H9 (cell line): ENCODE results near the gene ACOX3. TPM values are rescaled to one million over a fixed set of nuclear protein-coding genes. Genes with fewer than 3 reads are reported as not detected.

ENCODE experiments used
- DNase-seq: peaks from one replicate; pipeline ENCODE4 v3.0.0-alpha.2; 2017
- H2AFZ ChIP-seq: one replicate; pipeline ENCODE4 v1.6.1; 2013; ENCODE audit warnings: mild to moderate bottlenecking, low read length, control low read depth, moderate library complexity
- H2AK5ac ChIP-seq: 2 replicates; pipeline ENCODE4 v1.6.1; 2013; ENCODE audit warnings: low read length, control low read depth, mixed read lengths; ENCODE audit not compliant: insufficient read length
- H2BK120ac ChIP-seq: one replicate; pipeline ENCODE4 v1.6.1; 2013; ENCODE audit warnings: low read depth, mild to moderate bottlenecking, low read length, control low read depth, inconsistent platforms; ENCODE audit not compliant: poor library complexity, severe bottlenecking
- H2BK12ac ChIP-seq: 2 replicates; pipeline ENCODE4 v1.6.1; 2013; ENCODE audit warnings: low read length, control low read depth, mixed read lengths, low read depth; ENCODE audit not compliant: insufficient read length
- H2BK15ac ChIP-seq: 2 replicates; pipeline ENCODE4 v1.6.1; 2013; ENCODE audit warnings: low read depth, low read length, control low read depth
- H2BK20ac ChIP-seq: one replicate; pipeline ENCODE4 v1.6.1; 2013; ENCODE audit warnings: low read depth, mild to moderate bottlenecking, low read length, control low read depth, inconsistent platforms; ENCODE audit not compliant: poor library complexity, severe bottlenecking
- H2BK5ac ChIP-seq: 2 replicates; pipeline ENCODE4 v1.6.1; 2013; ENCODE audit warnings: low read length, control low read depth, mixed read lengths; ENCODE audit not compliant: insufficient read length
- H3K14ac ChIP-seq: 2 replicates; pipeline ENCODE4 v1.6.1; 2013; ENCODE audit warnings: low read length, control low read depth; ENCODE audit not compliant: insufficient read depth
- H3K18ac ChIP-seq: 2 replicates; pipeline ENCODE4 v1.6.1; 2013; ENCODE audit warnings: low read depth, mild to moderate bottlenecking, mixed read lengths, low read length, control low read depth; ENCODE audit not compliant: insufficient read length
- H3K23ac ChIP-seq: 2 replicates; pipeline ENCODE4 v1.6.1; 2013; ENCODE audit warnings: low read length, control low read depth, mixed read lengths, low read depth; ENCODE audit not compliant: insufficient read length
- H3K23me2 ChIP-seq: 2 replicates; pipeline ENCODE4 v1.6.1; 2013; ENCODE audit warnings: low read depth, mild to moderate bottlenecking, mixed read lengths, low read length, control low read depth; ENCODE audit not compliant: insufficient read length, poor library complexity, severe bottlenecking
- H3K27ac ChIP-seq: 2 replicates; pipeline ENCODE4 v1.5.1; 2013; ENCODE audit warnings: low read length, control low read depth, mixed read lengths, low read depth; ENCODE audit not compliant: insufficient read length
- H3K27me3 ChIP-seq: 2 replicates; pipeline ENCODE4 v1.6.1; 2013; ENCODE audit warnings: low read length, control low read depth, inconsistent platforms; ENCODE audit not compliant: insufficient read depth
- H3K4ac ChIP-seq: 2 replicates; pipeline ENCODE4 v1.6.1; 2013; ENCODE audit warnings: low read depth, mild to moderate bottlenecking, control low read depth, inconsistent platforms, low read length, moderate library complexity
- H3K4me1 ChIP-seq: 2 replicates; pipeline ENCODE4 v1.6.1; 2013; ENCODE audit warnings: low read length, control low read depth, inconsistent platforms; ENCODE audit not compliant: insufficient read depth
- H3K4me2 ChIP-seq: 2 replicates; pipeline ENCODE4 v1.6.1; 2013; ENCODE audit warnings: low read length, control low read depth, mixed read lengths; ENCODE audit not compliant: insufficient read length, insufficient read depth
- H3K56ac ChIP-seq: 2 replicates; pipeline ENCODE4 v1.6.1; 2013; ENCODE audit warnings: low read depth, mild to moderate bottlenecking, mixed read lengths, low read length, control low read depth; ENCODE audit not compliant: insufficient read length
- H3K79me1 ChIP-seq: 2 replicates; pipeline ENCODE4 v1.6.1; 2013; ENCODE audit warnings: low read depth, mild to moderate bottlenecking, moderate library complexity, low read length, control low read depth, inconsistent platforms; ENCODE audit not compliant: insufficient read depth, poor library complexity, severe bottlenecking
- H3K79me2 ChIP-seq: 2 replicates; pipeline ENCODE4 v1.6.1; 2013; ENCODE audit warnings: low read length, control low read depth, inconsistent platforms; ENCODE audit not compliant: insufficient read depth
- H3K9ac ChIP-seq: 2 replicates; pipeline ENCODE4 v1.6.1; 2013; ENCODE audit warnings: low read length, control low read depth, mixed read lengths; ENCODE audit not compliant: insufficient read length; ENCODE audit errors: extremely low read depth
- H3K9me3 ChIP-seq: one replicate; pipeline ENCODE4 v1.6.1; 2013; ENCODE audit warnings: low read depth, low read length, inconsistent platforms; ENCODE audit not compliant: control insufficient read depth
- H3T11ph ChIP-seq: one replicate; pipeline ENCODE4 v1.6.1; 2013; ENCODE audit warnings: mild to moderate bottlenecking, low read length, control low read depth, inconsistent platforms
- H4K20me1 ChIP-seq: one replicate; pipeline ENCODE4 v1.6.1; 2013; ENCODE audit not compliant: control insufficient read depth, insufficient read length, insufficient read depth
- H4K5ac ChIP-seq: 2 replicates; pipeline ENCODE4 v1.6.1; 2013; ENCODE audit warnings: low read depth, mild to moderate bottlenecking, mixed read lengths, low read length, control low read depth; ENCODE audit not compliant: insufficient read length
- H4K8ac ChIP-seq: replicated peaks from 2 replicates; pipeline ENCODE4 v1.6.1; 2013; ENCODE audit warnings: low read length, control low read depth, mixed read lengths, low read depth; ENCODE audit not compliant: insufficient read length
- H4K91ac ChIP-seq: 2 replicates; pipeline ENCODE4 v1.6.1; 2013; ENCODE audit warnings: low read depth, mild to moderate bottlenecking, moderate library complexity, mixed read lengths, low read length, control low read depth; ENCODE audit not compliant: insufficient read length
- H3K27ac Mint-ChIP-seq, 3 experiments: 2 replicates in 2 of 3; 3 replicates in 1 of 3; pipeline ENCODE4 v1.8.0; 2020 to 2021; ENCODE audit warnings: mixed read lengths in 3 of 3, mild to moderate bottlenecking in 1 of 3, moderate library complexity in 1 of 3
- H3K27me3 Mint-ChIP-seq: 2 replicates; pipeline ENCODE4 v1.8.0; 2021; ENCODE audit warnings: low read depth, mild to moderate bottlenecking, moderate library complexity, mixed read lengths
- H3K36me3 Mint-ChIP-seq, 3 experiments: 2 replicates in 2 of 3; 3 replicates in 1 of 3; pipeline ENCODE4 v1.8.0; 2020 to 2021; ENCODE audit warnings: low read depth in 3 of 3, mixed read lengths in 3 of 3; ENCODE audit not compliant: insufficient read depth in 1 of 3
- H3K4me1 Mint-ChIP-seq, 2 experiments: 2 replicates each; pipeline ENCODE4 v1.8.0; 2020; ENCODE audit warnings: mixed read lengths in 2 of 2
- H3K4me3 Mint-ChIP-seq, 2 experiments: 2 replicates in 1 of 2; 3 replicates in 1 of 2; pipeline ENCODE4 v1.8.0; 2020 to 2021; ENCODE audit warnings: mild to moderate bottlenecking in 2 of 2, mixed read lengths in 2 of 2, moderate library complexity in 1 of 2
- H3K9me3 Mint-ChIP-seq, 2 experiments: 2 replicates in 1 of 2; 3 replicates in 1 of 2; pipeline ENCODE4 v1.8.0; 2020; ENCODE audit warnings: mild to moderate bottlenecking in 2 of 2, mixed read lengths in 2 of 2, moderate library complexity in 1 of 2
- CTCF ChIP-seq: fragments of 200-600 bp; sonication (generic); conservative IDR thresholded peaks from 3 replicates; pipeline ENCODE4 v1.8.0; 2021; ENCODE audit warnings: antibody characterized with exemption, mild to moderate bottlenecking
- WGBS: extraction: QIAGEN DNeasy Blood & Tissue Kit; methylation state at CpG from one replicate; pipeline ENCODE4 v1.1.7; 2013; ENCODE audit warnings: missing lambda C conversion rate, low lambda C conversion rate, mixed read lengths; ENCODE audit not compliant: insufficient read length; ENCODE audit errors: extremely low coverage; 5-methylcytosine and 5-hydroxymethylcytosine counted together
- total RNA-seq: library from RNA; stranded (reverse); gene quantifications from 2 replicates; pipeline ENCODE4 v1.2.1, GENCODE V29; 2021

Gene ACOX3
- total RNA-seq, 1 experiment from 2014 or later = 13.8 TPM

- Histone ChIP-seq H4K8ac (no peak overlapping the region), H3K79me2 (no peaks in the 10 kb centered on the region), H3K27ac (no peak overlapping the region), H3K4me1 (peaks cover 13% of the 10 kb centered on the region), H2BK12ac (no peak overlapping the region), H2BK120ac (no peak overlapping the region), H3K18ac (no peak overlapping the region), H2BK5ac (no peak overlapping the region), H3K23ac (no peak overlapping the region), H2AFZ (no peak overlapping the region), H3K23me2 (no peaks in the 10 kb centered on the region), H4K91ac (no peak overlapping the region), H3T11ph (no peak overlapping the region), H3K9me3 (no peaks in the 10 kb centered on the region), H3K4ac (no peak overlapping the region), H3K27me3 (peaks cover 9% of the 10 kb centered on the region), H3K79me1 (no peaks in the 10 kb centered on the region), H4K5ac (no peak overlapping the region), H3K14ac (no peak overlapping the region), H2BK15ac (no peak overlapping the region), H4K20me1 (no peaks in the 10 kb centered on the region), H2AK5ac (no peak overlapping the region), H2BK20ac (no peak overlapping the region), H3K56ac (no peak overlapping the region), H3K9ac (no peak overlapping the region), H3K4me2 (no peak overlapping the region)
- peaks cover 55% of the 10 kb centered on the region for H3K27me3 Mint-ChIP-seq
- peaks cover 18 to 25% of the 10 kb centered on the region in 2 experiments; a peak in 4 of 5 replicates for H3K9me3 Mint-ChIP-seq
- H3K27ac Mint-ChIP-seq = no peak overlapping the region
- H3K4me3 Mint-ChIP-seq = no peak overlapping the region
- TF ChIP-seq CTCF = no peak
- peak; percentile 27 for DNase-seq
- H3K36me3 Mint-ChIP-seq = peaks cover 7 to 19% (median 18%) of the 10 kb centered on the region in 3 experiments; a peak in 6 of 7 replicates
- H3K4me1 Mint-ChIP-seq = peaks cover 31 to 32% of the 10 kb centered on the region in 2 experiments
- WGBS = no CpG with 5 or more reads among the region's 5 CpGs
Measured at GRCh38 chr4:8359193-8359592, 81.3 kb downstream of the ACOX3 start.
